ENCODE measurements around the gene C10orf95.

Gene C10orf95

GRCh38 chr10:102411341-102412255 is 39.7 kb downstream of the C10orf95 start:
- peaks cover 56 to 83% (median 77%) of the 10 kb centered on the region in 5 donors for H3K27me3 ChIP-seq (ENCODE audit: control insufficient read depth in 5 of 5, insufficient read depth in 4 of 5, low read length in 5 of 5)
- no peaks in the 10 kb centered on the region for H3K9me3 ChIP-seq (ENCODE audit: control insufficient read depth in 5 of 5, low read length in 5 of 5)
- peaks cover 0 to 19% (median 17%) of the 10 kb centered on the region in 5 donors for H3K4me1 ChIP-seq (ENCODE audit: control insufficient read depth in 5 of 5, insufficient read depth in 5 of 5, low read length in 5 of 5)
- H3K36me3 ChIP-seq (ENCODE audit: control insufficient read depth in 5 of 5, insufficient read depth in 5 of 5, low read length in 5 of 5), result no peaks in the 10 kb centered on the region
- no peak overlapping the region for H3K4me3 ChIP-seq (ENCODE audit: low read depth in 1 of 5, low read length in 5 of 5)
- H3K9ac ChIP-seq (ENCODE audit: low read length in 5 of 5), result no peak overlapping the region
- H3K27ac ChIP-seq (ENCODE audit: low read depth, low read length), result no peak overlapping the region

- H3K27me3 ChIP-seq (ENCODE audit: control insufficient read depth in 5 of 5, insufficient read depth in 4 of 5, low read length in 5 of 5), result peaks cover 49 to 74% (median 69%) of the 10 kb centered on the region in 5 donors
- H3K9me3 ChIP-seq (ENCODE audit: control insufficient read depth in 5 of 5, low read length in 5 of 5), result no peaks in the 10 kb centered on the region
- H3K36me3 ChIP-seq (ENCODE audit: control insufficient read depth in 5 of 5, insufficient read depth in 5 of 5, low read length in 5 of 5), result no peaks in the 10 kb centered on the region
- H3K4me1 ChIP-seq (ENCODE audit: control insufficient read depth in 5 of 5, insufficient read depth in 5 of 5, low read length in 5 of 5), result peaks cover 0 to 19% (median 17%) of the 10 kb centered on the region in 5 donors
- no peak overlapping the region for H3K27ac ChIP-seq (ENCODE audit: low read depth, low read length)
- peak overlapping the region in 1 of 5 donors; percentile 5 for H3K4me3 ChIP-seq (ENCODE audit: low read depth in 1 of 5, low read length in 5 of 5)
- H3K9ac ChIP-seq (ENCODE audit: low read length in 5 of 5), result no peak overlapping the region
Observed at GRCh38 chr10:102410429-102411073, 40.8 kb downstream of the C10orf95 start.

- H3K4me3 ChIP-seq (ENCODE audit: low read depth in 1 of 5, low read length in 5 of 5), result peak overlapping the region in 2 of 5 donors; percentile 18 to 39
- H3K36me3 ChIP-seq (ENCODE audit: control insufficient read depth in 5 of 5, insufficient read depth in 5 of 5, low read length in 5 of 5), result no peaks in the 10 kb centered on the region
- H3K9me3 ChIP-seq (ENCODE audit: control insufficient read depth in 5 of 5, low read length in 5 of 5), result no peaks in the 10 kb centered on the region
- peaks cover 0 to 19% (median 17%) of the 10 kb centered on the region in 5 donors for H3K4me1 ChIP-seq (ENCODE audit: control insufficient read depth in 5 of 5, insufficient read depth in 5 of 5, low read length in 5 of 5)
- H3K27ac ChIP-seq (ENCODE audit: low read depth, low read length), result no peak overlapping the region
- peaks cover 48 to 69% (median 64%) of the 10 kb centered on the region in 5 donors for H3K27me3 ChIP-seq (ENCODE audit: control insufficient read depth in 5 of 5, insufficient read depth in 4 of 5, low read length in 5 of 5)
- no peak overlapping the region for H3K9ac ChIP-seq (ENCODE audit: low read length in 5 of 5)
Observed at GRCh38 chr10:102409604-102410428, 41.5 kb downstream of the C10orf95 start.

DNA sequence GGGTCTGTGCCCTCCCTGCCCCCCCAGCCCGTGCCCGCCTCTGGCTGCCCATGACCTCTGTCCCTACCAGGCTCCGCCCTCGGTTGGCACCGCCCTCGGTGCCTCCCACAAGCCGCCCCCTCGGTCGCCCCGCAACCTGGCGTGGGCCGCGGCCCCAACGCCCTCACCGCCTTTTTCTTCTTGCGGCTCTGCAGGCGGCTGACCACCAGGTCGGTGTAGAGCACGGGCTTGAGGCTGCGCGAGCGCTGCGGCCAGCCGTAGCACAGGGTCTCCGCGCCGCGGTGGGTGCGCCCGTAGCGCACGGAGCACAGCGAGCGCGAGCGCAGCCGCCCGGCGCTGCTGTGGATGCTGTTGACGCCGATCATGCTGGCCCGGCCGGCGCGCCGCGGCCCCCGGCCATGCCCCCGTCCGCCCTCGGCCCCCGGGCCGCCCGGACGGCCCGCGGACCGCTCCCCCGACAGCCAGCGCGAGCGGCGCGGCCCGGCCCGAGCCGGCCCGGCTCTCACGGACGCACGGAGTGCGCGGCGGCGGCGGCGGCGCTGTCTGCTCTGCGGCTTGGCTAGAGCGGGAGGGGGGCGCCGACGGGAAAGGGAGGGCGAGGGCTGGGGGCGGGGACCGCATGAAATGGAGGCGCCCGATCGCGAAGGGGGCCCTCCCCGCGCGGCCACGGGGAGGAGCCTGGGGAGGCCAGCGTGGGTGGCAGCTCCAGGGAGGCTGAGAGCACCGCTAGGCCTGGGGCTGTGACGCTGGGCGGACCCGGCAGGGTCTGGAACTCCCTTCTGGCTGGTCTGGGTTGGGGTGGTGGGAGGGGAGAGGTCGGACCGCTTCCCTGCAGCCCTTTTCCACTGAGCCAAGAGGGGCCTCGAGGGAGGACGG is 42.4 kb downstream of the C10orf95 start:
- Histone ChIP-seq H3K4me1 (ENCODE audit: control insufficient read depth in 5 of 5, insufficient read depth in 5 of 5, low read length in 5 of 5) (peaks cover 0 to 19% (median 17%) of the 10 kb centered on the region in 5 donors), H3K9me3 (ENCODE audit: control insufficient read depth in 5 of 5, low read length in 5 of 5) (no peaks in the 10 kb centered on the region), H3K27me3 (ENCODE audit: control insufficient read depth in 5 of 5, insufficient read depth in 4 of 5, low read length in 5 of 5) (peaks cover 48 to 63% (median 59%) of the 10 kb centered on the region in 5 donors), H3K9ac (ENCODE audit: low read length in 5 of 5) (no peak overlapping the region), H3K27ac (ENCODE audit: low read depth, low read length) (no peak overlapping the region), H3K4me3 (ENCODE audit: low read depth in 1 of 5, low read length in 5 of 5) (peak overlapping the region in 3 of 5 donors; percentile 44 to 60 (median 59)), H3K36me3 (ENCODE audit: control insufficient read depth in 5 of 5, insufficient read depth in 5 of 5, low read length in 5 of 5) (no peaks in the 10 kb centered on the region)

- Histone ChIP-seq H3K27ac (ENCODE audit: low read depth, low read length) (no peak overlapping the region), H3K36me3 (ENCODE audit: control insufficient read depth in 5 of 5, insufficient read depth in 5 of 5, low read length in 5 of 5) (no peaks in the 10 kb centered on the region), H3K9me3 (ENCODE audit: control insufficient read depth in 5 of 5, low read length in 5 of 5) (no peaks in the 10 kb centered on the region), H3K4me1 (ENCODE audit: control insufficient read depth in 5 of 5, insufficient read depth in 5 of 5, low read length in 5 of 5) (peaks cover 0 to 19% (median 17%) of the 10 kb centered on the region in 5 donors), H3K27me3 (ENCODE audit: control insufficient read depth in 5 of 5, insufficient read depth in 4 of 5, low read length in 5 of 5) (peaks cover 48 to 58% (median 55%) of the 10 kb centered on the region in 5 donors), H3K4me3 (ENCODE audit: low read depth in 1 of 5, low read length in 5 of 5) (peak overlapping the region in 1 of 5 donors; percentile 60), H3K9ac (ENCODE audit: low read length in 5 of 5) (no peak overlapping the region)
Observed at GRCh38 chr10:102408131-102408727, 43.1 kb downstream of the C10orf95 start.

DNA sequence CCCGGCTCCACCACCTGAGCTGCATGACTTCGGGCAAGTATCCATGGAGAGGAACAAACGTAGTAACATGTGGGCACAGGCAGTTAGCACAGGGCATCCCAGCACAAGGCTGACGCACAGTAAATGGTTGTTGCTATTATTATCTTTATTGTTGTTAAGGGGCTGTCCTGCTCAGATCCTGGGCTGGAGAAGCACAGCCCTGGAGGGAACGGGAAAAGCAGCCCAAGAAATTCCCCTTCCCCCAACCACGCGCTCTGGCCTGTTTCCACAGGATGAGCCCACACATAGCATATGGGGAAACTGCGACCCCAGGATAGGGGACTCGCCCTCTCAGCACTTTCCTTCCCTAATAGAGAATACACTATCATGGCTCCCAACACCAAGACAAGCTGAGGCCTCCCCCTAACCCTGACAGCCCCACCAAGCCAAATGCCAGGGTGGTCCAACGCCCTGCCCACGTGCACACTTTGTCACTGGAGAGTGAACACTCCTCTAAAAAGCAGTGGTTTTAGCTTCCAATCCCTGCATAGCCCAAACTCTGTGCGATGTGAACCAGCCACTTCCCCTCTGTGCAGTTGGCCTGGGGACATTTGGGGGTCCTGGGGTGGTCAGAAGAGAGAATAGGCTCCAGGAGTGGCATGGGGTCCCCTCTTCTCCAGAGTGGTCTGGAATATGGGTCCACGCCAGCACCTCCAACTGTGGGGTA is 43.8 kb downstream of the C10orf95 start:
- Histone ChIP-seq H3K27me3 (ENCODE audit: control insufficient read depth in 5 of 5, insufficient read depth in 4 of 5, low read length in 5 of 5) (peaks cover 44 to 51% (median 49%) of the 10 kb centered on the region in 5 donors), H3K9me3 (ENCODE audit: control insufficient read depth in 5 of 5, low read length in 5 of 5) (no peaks in the 10 kb centered on the region), H3K27ac (ENCODE audit: low read depth, low read length) (no peak overlapping the region), H3K9ac (ENCODE audit: low read length in 5 of 5) (no peak overlapping the region), H3K4me1 (ENCODE audit: control insufficient read depth in 5 of 5, insufficient read depth in 5 of 5, low read length in 5 of 5) (peaks cover 0 to 19% (median 17%) of the 10 kb centered on the region in 5 donors), H3K4me3 (ENCODE audit: low read depth in 1 of 5, low read length in 5 of 5) (no peak overlapping the region), H3K36me3 (ENCODE audit: control insufficient read depth in 5 of 5, insufficient read depth in 5 of 5, low read length in 5 of 5) (peaks cover 0 to 4% (median 1%) of the 10 kb centered on the region in 5 donors)

DNA sequence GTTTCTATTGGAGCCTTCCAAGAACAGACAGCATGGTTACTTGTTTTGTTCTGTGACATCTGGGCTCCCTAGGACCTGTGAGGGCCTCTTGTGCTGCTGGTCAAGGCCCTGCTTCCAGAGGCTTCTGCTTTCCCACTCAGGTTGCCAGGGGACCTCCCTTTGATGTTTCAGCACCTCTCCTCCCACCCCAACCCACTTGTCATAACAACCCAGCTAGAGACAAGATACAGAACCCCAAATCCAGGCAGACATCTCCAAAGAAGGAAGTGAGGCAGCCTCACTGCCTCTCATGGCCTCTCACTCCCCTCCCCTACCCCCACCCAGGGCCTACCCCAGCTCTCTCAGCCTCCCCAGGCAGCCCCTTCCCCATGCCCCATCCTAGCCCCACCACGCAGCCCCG is 44.5 kb downstream of the C10orf95 start:
- no peak overlapping the region for H3K9ac ChIP-seq (ENCODE audit: low read length in 5 of 5)
- no peak overlapping the region for H3K4me3 ChIP-seq (ENCODE audit: low read depth in 1 of 5, low read length in 5 of 5)
- peaks cover 36 to 44% (median 42%) of the 10 kb centered on the region in 5 donors for H3K27me3 ChIP-seq (ENCODE audit: control insufficient read depth in 5 of 5, insufficient read depth in 4 of 5, low read length in 5 of 5)
- peaks cover 0 to 12% (median 8%) of the 10 kb centered on the region in 5 donors for H3K36me3 ChIP-seq (ENCODE audit: control insufficient read depth in 5 of 5, insufficient read depth in 5 of 5, low read length in 5 of 5)
- H3K27ac ChIP-seq (ENCODE audit: low read depth, low read length), result no peak overlapping the region
- H3K9me3 ChIP-seq (ENCODE audit: control insufficient read depth in 5 of 5, low read length in 5 of 5), result no peaks in the 10 kb centered on the region
- peaks cover 0 to 19% (median 17%) of the 10 kb centered on the region in 5 donors for H3K4me1 ChIP-seq (ENCODE audit: control insufficient read depth in 5 of 5, insufficient read depth in 5 of 5, low read length in 5 of 5)

DNA sequence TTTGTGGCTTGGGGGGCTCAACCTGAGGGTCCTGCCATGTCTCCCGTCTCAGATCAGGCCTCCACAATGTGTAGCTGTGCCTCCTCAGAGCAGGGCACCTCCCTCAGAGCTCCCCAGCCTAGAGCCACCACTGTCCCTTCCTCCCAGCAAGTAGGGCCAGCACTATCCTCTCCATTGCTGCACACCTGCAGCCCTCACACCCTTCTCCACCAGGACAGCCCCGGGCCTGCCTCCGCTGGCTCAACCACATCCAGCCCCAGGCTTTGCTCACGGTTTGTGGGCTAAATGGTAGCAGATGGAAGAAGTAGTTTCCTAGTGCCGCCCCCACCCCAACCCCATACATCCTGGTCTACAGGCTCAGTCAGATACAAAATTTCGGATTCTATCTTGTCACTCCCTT is 45.7 kb downstream of the C10orf95 start:
- Histone ChIP-seq H3K27me3 (ENCODE audit: control insufficient read depth in 5 of 5, insufficient read depth in 4 of 5, low read length in 5 of 5) (peaks cover 24 to 32% (median 30%) of the 10 kb centered on the region in 5 donors), H3K27ac (ENCODE audit: low read depth, low read length) (no peak overlapping the region), H3K9me3 (ENCODE audit: control insufficient read depth in 5 of 5, low read length in 5 of 5) (no peaks in the 10 kb centered on the region), H3K36me3 (ENCODE audit: control insufficient read depth in 5 of 5, insufficient read depth in 5 of 5, low read length in 5 of 5) (peaks cover 0 to 24% (median 20%) of the 10 kb centered on the region in 5 donors), H3K4me1 (ENCODE audit: control insufficient read depth in 5 of 5, insufficient read depth in 5 of 5, low read length in 5 of 5) (peaks cover 0 to 17% (median 13%) of the 10 kb centered on the region in 5 donors), H3K4me3 (ENCODE audit: low read depth in 1 of 5, low read length in 5 of 5) (no peak overlapping the region), H3K9ac (ENCODE audit: low read length in 5 of 5) (no peak overlapping the region)
